NCI-H187 treated with DMSO at 0.1 percent for 48 hours (cell line): ENCODE measurements around the gene ARL15.

ENCODE experiments used
- DNase-seq: peaks from one replicate; lab custom pipeline; 2025; lab: John Stamatoyannopoulos, UW

ARL15 gene

DNA sequence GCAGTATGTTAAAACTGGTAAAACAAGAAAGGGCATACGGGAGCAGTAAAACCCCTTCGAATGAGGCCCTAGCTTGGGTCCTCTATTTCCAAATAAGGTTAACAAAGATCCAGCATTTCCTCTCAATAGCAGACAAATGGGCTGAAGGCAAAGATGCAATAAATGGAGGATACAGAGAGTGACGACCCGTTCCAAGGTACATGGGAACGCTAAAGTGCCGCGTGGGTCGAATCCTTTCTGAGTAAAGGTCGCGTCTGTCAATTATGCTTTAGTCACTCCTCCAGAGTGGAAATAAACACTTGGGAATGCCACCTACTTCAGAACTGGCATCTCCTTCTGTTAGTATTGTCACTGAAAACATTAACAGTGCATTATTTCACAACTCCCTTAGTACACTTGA lies 24.7 kb downstream of the ARL15 start:
- DNase-seq = no peak

DNA sequence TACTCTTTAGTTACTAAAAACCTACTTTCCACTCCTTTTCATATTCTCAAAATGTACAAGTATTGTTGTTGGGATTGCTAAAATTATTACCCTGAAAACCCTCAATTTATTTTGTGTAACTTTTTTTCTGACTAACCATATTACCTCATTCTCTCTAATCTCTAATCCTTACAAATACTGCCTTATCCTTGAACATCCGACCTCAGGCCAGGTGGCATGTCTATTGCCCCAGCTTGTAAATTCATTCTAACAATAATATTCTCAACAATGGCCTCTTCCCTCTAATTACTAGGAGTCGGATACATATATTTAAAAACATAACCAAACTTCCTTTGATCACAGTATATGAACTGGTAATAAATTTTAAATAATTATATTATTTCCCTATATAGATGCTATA lies 25.8 kb downstream of the ARL15 start:
- no peak for DNase-seq

DNA sequence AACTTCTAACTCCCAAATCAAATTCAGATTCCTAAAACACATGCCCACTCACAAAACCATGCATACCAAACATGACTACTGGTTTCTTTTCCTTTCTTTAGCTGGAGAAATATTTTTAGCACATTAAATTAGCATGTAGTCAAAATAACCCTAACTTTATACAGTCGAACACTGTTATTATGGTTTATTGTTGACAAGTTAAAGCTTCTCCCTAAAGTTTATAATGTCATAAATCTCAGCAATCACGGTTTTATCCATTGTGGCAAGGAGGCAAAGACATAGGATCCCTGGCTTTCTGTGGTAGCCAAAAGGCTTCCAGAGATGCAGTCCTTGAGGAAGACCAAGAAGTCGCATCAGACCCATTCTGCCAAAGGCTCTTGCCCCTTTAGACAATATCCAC lies 27.5 kb downstream of the ARL15 start:
- no peak for DNase-seq

DNA sequence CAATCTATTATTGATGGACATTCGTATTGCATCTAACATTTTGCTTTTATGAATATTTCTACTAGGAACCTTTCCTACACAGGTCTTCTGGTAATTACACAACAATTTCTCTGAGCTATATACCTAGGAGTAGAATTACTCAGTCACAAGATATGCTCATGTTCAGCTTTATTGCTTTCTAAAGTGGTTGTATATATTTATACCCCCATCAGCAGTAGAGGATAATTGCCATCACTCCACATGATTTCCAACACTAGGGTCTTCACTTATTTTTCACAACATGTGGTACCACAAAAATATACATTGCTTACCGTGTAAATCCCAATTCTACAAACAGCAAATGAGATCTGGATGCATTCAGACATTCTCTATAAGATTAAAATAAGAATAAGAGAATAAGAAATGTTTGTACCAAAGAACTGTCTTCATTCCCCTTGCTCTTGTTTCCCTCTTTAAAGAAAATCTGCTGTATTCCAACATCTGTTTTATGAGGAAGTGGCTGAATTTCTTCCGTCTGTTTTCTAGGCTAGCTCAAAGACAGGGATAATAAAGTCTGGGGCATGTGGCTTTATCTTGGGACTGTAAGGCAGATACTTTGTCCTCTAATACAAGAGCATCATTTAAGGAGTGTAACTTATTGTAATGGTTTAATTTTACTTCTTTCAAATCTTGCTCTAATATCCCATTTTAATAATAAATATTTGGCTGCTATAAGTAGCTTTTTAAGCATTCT lies 28.2 kb downstream of the ARL15 start:
- no peak for DNase-seq

DNA sequence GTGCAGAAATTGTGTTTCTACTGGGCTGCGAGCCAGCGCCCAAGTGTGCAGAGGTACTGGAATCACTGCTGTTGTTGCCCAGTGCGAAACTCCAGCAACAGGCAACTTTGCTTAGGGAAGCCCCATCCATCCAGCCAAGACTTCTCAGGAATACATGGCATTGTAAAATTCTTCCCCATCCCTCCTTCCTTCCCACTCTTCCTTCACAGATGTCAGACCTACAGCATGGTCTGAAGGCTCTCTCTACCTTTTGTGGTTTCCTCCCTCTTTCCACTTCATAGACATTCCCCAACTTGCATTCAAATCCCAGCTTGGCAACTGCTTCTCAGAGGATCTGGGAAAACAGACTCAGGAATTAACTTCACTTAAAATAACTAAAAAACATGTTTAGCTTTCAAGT lies 30.4 kb downstream of the ARL15 start:
- no peak for DNase-seq

DNA sequence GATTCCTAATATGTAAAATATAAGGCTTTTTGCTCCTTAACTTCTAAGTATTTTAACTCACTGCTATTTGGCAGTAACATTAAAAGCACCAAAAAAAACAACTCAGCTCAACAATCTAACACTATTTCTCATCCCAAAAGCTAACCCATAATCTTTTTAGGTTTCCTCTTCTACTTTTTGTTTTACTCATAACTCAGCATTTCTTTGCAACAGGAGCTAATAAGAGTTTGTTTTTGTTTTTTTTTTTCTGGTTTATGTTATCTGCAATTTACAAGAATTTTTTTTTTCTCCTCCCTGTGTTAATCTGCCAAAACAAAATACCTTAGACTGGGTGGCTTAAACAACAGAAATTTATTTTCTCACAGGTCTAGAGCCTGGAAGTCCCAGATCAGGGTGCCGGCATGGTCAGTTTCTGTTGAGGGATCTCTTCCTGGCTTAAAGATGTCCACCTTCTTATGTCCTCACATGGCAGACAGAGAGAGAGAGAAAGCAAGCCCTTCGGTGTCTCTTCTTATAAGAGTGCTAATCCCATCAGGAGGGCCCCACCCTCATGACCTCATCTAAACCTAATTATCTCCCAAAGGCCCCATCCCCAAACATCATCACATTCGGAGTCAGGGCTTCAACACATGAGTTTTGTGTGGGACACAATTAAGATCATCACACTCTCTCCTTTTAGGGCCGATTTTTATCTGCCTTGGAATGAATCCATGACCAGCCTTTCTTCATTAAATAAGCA lies 31.2 kb downstream of the ARL15 start:
- no peak for DNase-seq

DNA sequence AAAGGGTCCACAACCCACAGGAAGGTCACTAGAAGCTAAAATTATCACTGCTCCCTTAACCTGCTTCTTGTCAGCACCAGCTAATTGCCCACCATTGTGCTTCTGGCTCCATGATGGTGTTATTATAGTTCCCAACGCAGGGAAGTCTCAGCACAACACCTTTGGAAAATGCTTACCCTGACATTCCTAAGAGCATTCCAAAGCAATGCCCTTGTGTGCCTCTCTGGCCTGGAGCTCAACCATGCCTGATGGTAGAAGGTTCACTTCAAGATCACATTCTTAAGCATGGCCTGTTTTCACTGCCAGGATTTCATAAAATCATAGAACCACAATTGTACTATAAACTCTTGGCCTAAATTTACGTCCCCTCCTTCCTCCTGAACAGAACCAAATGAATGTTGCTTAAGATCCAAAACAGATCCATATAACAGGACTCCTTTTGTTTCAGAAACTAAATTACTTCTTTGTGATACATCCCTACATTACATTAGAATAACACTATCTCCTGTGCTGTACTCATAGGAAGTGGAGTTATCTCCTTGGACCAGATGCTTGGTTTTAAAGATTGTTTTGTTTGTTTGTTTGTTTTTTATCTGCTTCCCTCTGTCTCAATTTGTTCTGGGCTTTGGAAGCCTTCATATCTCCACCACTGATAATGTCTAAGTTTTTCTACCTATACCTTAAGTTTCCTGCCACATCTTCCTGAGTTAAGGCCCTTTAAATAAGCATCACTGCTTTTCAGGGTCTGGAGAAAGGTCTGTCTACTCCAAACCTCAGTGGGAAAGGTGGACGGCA lies 32.1 kb downstream of the ARL15 start:
- no peak for DNase-seq

DNA sequence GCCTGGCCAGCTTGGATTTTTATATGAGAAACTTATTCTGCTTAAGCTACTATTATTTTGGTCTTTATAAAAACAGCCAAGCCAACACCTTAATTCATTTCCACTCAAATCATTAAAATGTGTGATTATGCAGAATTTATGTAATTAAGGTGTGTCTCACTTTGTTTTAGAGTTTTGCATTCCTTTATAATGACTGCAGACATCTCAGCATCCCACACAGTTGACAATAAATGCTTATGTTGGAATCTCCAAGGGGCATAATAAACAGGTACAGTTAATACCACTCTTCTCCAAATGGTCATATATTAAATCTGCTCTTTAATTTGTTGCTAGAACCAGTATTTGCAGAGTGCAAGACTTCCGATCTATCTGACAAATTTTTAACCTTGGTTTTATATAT lies 34.3 kb downstream of the ARL15 start:
- no peak for DNase-seq

DNA sequence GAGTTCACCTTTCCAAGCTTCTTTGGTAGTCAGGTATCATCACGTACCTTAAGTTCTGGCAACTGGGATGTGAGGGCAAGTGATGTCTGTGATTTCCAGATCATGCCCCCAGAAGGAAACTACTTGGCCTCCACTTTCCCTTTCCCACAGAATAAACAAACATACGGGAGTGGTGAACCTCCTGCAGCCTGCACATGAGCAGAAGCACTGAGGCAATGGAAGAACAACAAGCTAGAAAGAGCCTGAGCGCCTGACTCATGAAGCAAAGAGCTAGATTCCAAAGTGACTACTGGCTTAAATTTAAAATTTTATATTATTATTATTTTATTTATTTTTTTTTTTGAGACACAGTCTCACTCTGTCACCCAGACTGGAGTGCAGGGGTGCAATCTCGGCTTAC lies 35.0 kb downstream of the ARL15 start:
- no peak for DNase-seq

DNA sequence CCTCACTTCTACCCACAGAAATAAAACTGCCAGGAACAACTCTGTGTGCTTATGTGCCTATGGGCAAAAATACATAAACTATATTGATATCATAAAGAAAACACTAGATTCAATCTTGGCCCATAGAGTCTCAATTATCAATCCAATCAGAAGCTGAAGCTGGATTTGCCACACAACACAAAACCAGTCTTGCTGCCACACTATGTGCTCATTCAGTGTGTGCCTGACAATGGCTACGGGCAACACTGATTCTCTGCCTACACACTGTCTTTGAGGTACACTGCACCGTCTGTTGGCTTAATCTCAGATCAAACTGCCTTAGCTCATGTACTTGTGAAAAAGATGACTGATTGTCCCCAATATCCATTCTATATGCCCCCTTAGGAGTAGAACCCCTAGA lies 35.4 kb downstream of the ARL15 start:
- DNase-seq = no peak

DNA sequence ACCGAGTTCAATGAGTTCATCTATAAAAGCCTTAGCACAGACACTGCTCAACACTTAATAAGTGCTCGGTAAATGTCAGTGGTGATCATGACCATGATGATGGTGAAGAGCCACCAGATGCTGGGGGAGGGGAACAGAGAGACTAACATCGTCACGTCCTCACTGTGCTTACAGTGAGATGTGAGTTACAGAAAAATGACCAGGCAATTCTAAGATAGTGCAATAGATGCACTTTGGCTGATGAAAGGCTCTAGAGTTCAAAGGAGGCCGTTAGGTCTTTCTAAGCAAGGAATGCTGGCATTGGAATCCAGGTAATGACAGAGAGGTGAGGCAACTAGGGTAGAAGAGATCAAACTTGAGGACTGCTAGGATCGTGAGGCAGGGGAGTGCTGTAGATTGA lies 36.7 kb downstream of the ARL15 start:
- DNase-seq = no peak

DNA sequence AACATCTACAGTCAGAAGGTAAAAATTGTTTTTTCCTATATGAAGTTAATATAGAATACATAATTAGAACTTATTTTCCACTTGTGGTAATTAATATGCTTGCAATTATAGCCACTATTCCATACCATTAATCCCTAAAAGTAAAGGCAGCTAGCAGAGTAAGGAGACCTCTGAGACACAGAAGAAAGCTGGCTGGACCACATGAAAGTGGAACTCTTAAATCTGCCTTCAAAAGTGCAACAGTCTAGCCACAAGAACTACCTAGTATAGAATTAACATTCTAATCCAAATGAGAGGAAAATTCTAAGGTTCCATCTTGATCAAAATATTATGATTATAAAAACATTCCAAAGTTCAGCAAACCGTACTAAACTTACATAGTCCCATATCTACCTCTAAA lies 37.6 kb downstream of the ARL15 start:
- no peak for DNase-seq

DNA sequence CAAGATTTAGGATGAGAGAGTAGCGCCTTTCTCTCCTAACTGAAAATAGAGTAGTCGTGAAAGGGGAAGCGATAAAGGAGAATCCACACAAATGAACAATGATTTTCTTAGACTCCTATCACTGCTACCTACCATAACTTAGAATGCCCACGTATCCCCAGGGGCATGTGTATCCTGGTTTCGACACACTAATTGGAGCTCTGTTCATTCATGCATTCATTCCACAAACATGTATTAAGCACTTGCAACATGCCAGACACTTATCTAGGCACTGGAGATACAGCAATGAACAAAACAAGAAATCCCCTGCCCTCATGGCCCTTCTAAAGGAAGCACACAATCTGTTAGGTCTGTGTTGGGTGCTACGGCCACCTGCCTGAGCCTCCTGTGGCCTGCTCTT lies 40.0 kb downstream of the ARL15 start:
- DNase-seq = no peak

DNA sequence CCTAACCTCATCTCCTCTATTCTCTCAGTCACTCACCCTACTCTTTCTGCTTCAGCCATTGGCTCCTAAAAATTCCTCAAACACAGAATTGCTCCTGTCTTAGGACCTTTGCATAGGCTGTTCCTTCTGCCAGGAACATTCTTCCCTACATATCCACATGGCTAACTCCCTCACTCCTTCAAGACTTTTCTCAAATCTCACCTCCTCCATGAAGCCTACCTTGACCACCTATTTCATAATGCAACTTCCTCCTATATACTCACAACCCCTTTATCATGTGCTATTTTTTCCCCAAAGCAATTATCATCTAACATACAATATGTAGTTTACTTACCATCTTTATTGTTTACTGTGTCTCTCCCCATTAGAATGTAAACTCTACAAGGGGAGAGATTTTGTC lies 45.8 kb downstream of the ARL15 start:
- no peak for DNase-seq

DNA sequence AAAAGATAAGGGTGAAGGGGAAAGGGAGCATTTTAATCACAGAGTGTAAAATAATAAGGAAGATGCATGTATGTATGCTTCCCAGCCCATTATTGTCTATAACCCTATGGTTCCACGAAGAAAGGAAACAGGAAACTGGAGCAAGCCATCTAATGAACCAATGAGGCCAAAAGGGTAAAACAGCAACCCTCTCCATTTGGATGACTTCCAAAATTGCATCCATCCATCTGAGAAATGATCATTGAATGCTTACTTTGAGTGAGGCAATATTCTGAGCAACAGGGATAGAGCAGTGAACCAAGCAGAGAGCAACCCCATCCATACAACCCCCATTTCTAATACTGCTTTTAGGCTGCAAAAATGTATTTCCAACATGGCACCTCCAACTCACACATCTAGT lies 46.9 kb downstream of the ARL15 start:
- DNase-seq = no peak

DNA sequence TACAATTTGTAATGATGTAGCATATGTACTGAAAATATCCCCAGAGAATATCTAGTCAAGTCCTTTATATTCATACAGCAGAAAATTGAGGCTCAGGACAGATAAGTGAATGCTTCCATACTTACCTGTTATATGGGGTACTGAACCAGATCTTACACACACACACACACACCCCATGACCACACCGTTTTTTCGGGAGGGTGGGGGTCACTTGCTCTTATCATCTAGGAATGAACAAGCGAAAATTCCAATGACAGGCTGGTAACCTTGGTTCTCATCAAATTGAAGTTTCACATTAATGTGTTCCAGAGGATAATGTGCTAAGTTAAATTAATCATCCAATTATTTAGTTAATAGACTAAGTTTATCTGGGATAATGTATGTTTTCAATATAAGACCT lies 48.8 kb downstream of the ARL15 start:
- no peak for DNase-seq

DNA sequence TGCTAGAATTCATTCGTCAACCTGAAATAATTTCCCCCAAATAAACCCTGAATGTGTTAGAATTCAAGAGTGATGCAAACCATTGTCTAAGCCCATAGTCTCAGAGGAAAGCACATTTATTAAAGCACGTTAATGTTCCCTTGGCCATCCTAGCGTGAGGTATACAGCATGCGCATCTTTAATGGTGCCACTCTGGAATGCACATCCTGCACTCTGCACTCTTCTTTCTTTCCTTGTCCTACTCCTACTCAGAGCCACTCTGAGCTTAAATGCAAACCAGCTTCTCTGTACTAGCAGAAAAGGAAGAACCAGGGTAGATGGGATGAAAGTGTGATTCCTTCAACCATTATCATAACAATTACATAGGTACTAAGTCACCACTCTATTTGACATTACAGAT lies 50.4 kb downstream of the ARL15 start:
- DNase-seq = no peak

DNA sequence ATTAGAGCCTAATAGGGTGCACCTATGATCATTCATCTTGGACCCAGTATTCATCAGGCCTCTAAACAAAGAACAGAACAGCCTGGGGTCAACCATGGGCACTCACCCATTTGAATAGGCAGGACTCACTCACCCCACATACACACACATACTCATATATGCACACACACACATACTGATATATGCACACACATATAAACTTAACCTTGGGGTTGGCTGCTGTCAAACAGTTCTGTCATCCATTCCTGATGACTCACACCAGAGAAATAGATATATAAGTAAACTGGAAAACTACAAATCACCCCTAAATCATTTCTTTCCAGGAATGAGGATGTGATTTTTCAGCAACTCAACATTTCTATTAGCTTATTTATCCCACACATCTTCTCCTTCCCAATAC lies 51.3 kb downstream of the ARL15 start:
- DNase-seq = no peak

DNA sequence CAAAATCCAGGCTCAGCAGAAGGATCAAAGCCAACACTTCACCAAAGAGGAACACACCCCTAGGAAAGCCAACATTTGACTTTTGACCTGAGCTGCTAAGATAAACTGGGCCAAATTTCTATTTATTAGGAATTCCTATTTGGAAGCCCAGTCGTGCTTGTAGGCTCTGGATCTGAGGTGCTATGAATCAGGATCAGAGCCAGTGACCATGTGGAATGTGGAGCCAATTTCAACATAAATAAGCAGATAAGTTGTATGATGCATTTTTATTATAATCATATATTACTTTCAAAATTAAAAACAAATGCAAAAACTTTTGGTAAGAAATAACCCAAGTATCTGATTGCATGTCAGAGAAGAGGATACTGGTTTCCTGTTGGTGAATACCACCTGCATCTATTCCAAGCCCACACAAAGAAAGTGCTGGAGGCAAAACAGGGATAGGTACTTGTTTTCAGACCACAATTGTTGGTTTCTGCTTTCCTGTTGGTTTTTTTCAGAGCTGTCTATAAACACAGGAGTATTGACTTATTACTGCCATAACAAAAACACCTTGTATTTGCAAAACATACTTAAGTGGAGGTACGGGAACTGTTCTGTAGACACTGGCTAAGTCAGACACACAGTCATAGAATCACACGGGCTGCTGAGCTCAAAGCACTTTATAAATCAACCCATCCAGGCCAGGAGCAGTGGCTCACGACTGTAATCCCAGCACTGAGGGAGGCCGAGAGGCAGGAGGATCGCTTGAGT lies 52.8 kb downstream of the ARL15 start:
- no peak for DNase-seq

DNA sequence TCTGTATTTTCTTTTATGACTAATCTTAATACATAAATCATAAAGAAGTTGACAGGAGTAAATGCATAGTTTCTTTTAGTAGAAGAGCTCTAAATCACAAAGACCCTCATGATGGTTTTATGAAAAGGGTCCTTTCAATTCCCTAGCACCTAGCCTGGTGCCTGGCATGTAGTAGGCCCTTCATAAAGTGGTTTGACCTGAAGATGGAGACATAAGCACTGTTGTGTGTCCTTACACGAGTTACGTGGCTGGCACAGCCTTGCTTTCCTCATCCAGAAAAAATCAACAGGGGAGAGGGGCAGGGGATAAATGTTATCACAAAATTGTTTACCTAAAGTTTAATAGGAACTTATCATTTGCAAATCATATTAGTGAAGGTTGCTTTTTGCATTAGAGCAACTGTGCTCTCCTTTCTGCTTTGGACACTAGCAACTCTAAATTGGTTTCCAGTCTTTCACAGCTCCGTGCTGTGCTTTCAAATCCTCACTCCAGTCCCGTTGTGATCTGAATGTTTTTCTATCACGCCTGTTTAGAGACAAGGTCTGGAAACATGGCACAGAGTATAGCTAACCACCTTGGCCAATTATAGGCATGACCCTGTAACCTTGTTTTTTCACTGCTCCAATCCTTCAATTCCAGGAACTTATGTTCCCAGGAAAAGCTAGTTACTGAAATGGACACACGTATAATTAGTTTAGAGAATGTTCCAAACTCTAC lies 55.7 kb downstream of the ARL15 start:
- DNase-seq = no peak

DNA sequence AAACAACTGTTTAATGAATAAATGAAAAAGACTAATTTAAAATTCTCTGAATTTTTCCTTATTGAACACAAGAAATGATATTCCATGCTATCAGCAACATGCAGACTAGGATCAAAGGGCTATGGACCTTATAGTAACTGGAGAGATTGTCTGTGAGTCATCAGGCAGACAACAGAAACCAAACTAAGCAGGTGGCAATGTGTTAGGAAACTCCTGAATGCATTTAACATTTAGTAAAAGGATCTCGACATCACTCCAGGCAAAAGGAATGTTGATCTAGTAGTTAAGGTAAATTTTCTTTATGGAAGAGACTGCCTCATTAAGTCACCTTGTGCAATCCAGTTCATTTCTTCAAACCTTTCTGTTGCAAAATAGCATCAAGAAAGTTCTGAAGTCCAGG lies 58.4 kb downstream of the ARL15 start:
- DNase-seq = no peak
